GM10847 (cell line): ENCODE data around the gene CCSER2.

Experiments
- POLR2A ChIP-seq: IDR thresholded peaks from 2 replicates; pipeline ENCODE4 v1.6.1; 2011; ENCODE audit not compliant: insufficient read length; ENCODE audit errors: extremely low read depth

The CCSER2 gene

DNA sequence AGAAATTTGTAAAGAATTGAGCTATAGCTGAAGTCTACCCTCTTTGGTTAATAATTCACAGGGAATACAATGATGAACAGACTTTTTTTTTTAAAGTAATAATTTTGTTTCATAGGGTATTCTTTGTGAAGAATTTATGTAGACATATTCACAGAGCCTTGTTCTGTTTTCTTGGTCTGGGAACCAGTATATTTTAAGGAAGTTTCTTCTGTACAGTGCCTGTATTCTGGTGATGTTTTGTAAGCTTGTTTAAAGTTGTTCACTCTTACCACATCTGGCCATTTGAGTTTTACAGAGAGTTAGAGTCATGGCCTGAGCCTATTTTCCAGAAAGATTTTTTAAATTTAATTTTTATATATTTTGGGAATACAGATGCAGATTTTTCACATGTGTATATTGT lies 70.3 kb downstream of the CCSER2 start:
- TF ChIP-seq POLR2A: no peak

GRCh38 chr10:84401854-84402611 lies 73.6 kb downstream of the CCSER2 start:
- no peak for TF ChIP-seq POLR2A

GRCh38 chr10:84404783-84405182 lies 76.4 kb downstream of the CCSER2 start:
- no peak for TF ChIP-seq POLR2A

DNA sequence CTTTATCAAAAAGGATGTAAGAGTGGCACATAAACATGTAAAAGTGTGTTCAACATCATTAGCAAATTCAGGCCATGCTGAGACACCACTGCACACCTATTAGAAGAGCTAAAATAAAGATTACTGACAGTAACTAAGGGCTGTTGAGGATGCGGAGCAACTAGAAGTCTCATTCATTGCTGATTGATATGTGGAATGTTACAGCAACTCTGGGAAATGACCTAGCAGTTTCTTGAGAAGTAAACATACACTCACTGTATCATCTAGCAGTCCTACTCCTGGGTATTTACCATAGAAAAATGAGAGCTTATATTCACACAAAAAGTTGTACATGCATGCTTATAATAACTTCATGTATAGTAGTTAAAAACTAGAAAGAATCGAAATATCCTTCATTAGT lies 77.3 kb downstream of the CCSER2 start:
- no peak for TF ChIP-seq POLR2A

GRCh38 chr10:84406561-84406960 lies 78.2 kb downstream of the CCSER2 start:
- no peak for TF ChIP-seq POLR2A

- no peak for TF ChIP-seq POLR2A
These were observed 79.1 kb downstream of the CCSER2 start for GRCh38 chr10:84407388-84408049.

GRCh38 chr10:84412482-84412881 lies 84.1 kb downstream of the CCSER2 start:
- TF ChIP-seq POLR2A: no peak

DNA sequence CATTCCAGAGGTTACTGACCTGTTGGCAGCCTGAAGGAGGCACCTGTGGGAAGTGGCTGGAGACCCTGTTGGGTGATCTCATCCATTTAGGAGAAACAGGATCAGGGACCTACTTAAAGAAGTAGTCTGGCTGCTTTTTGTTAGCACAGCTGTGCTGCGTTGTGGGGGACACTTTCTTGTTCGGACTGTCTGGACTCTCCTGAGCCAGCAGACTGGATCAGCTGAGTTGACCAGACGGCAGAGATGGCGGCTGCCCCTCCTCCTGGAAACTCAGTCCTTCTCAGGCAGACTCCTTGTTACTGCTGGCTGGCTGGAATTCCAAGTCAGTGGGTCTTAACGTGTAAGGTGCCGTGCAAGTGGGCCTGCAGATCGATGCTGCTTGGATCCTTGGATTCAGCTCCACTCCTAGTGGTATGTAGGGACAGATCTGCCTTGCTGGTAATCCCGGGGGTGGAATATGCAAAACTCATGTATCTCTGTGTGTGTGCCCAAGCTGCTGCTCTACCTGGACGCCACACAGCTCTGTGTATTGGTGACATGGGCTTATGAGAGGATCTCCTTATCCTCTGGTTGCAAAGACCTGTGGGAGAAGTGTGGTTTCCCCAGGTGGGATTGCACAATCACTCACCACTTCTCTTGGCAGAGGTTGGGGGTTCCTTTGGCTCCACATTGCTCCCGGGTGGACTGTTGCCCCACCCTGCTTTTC lies 87.3 kb downstream of the CCSER2 start:
- TF ChIP-seq POLR2A: no peak

GRCh38 chr10:84416245-84416555 lies 87.8 kb downstream of the CCSER2 start:
- TF ChIP-seq POLR2A: no peak

DNA sequence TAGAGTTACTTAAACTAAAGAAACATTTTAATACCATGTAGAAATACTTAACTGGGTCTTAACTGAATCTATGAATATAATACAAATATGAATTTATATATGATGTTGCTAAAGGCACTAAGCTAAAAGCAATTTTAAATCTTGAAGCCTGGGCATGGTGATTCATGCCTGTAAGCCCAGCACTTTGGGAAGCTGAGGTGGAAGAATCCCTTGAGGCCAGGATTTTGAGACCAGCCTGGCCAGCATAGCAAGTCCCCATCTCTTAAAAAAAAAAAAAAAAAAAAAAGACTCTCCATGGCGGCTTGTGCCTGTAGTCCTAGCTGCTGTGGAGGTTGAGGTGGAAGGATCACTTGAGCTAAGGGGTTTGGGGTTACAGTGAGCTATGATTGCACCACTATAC lies 95.3 kb downstream of the CCSER2 start:
- TF ChIP-seq POLR2A: no peak

GRCh38 chr10:84424731-84425167 lies 96.4 kb downstream of the CCSER2 start:
- TF ChIP-seq POLR2A: no peak

DNA sequence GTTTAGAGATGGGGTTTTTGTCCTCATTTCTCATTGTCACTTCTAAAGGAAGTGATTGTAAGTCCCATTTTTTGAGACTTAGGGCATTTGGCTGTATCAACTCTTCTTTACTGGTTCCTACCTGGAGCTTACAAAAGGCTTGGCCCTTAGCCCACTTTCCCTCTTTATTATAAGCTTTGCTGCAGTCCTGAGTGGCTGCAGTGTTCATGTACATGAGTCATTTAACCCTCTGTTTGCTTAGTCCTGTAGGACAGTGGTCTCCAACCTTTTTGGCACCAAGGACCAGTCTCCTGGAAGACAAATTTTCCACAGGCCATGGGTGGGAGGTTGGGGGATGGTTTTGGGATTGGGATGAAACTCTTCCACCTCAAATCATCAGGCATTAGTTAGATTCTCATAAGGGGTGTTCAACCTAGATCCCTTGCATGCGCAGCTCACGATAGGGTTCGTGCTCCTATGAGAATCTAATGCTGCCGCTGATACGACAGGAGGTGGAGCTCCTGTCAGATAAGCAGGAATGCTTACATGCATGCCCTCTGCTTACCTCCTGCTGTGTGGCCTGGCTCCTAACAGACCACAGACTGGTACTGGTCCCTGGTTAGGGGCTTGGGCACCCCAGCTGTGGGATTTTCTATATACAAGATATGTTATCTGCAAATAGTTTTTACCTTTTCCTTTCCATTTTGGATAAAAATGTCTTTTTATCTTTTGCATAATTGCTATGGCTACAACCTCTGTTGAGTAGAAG lies 99.7 kb downstream of the CCSER2 start:
- TF ChIP-seq POLR2A: no peak

GRCh38 chr10:84428711-84429110 lies 100.3 kb downstream of the CCSER2 start:
- no peak for TF ChIP-seq POLR2A

DNA sequence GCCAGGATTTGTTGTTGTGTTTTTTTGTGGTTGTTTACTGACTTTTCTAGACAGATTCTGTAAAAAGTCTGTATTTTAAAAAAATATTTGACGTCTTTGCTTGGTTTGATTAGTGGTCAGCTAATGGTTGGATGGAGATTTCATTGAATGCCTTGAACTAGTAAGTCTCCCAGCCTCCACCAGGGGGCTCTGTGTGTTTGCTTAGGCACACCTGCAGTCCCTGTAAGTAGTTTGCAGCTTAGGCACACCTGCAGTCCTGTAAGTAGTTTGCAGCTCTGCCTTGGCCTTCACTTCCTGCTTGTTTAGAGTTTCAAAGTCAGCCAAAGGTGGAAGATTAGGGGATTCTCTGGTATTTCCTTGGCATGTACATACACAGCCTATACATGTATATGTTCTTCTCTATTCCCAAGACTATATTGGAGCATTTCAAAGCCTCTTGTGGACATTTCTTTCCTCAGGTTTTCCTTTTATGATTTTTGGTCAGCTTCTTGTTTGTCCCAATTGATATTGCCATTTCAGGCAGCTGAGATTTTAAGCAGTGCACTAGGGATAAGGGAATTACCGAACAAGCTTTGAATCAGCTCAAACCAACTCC lies 101.6 kb downstream of the CCSER2 start:
- no peak for TF ChIP-seq POLR2A

GRCh38 chr10:84432891-84433290 lies 104.5 kb downstream of the CCSER2 start:
- no peak for TF ChIP-seq POLR2A
